CD14-positive monocyte (primary cell): ENCODE results near the gene ERVV-1. TPM values are rescaled to one million over a fixed set of nuclear protein-coding genes. Genes with fewer than 3 reads are reported as not detected.

ENCODE experiments used
- DNase-seq, 3 donors: peaks; one replicate each; pipeline ENCODE4 v3.0.0-alpha.2; 2011 to 2022
- H2AFZ ChIP-seq: 2 replicates; pipeline ENCODE4 v1.6.0; 2012; ENCODE audit warnings: mild to moderate bottlenecking, low read depth, low read length, inconsistent platforms; ENCODE audit not compliant: insufficient read depth, poor library complexity, severe bottlenecking
- H3K27ac ChIP-seq, 2 donors: 1 replicate in 1 of 2; 2 replicates in 1 of 2; pipeline ENCODE4 v1.5.1; 2012 to 2013; ENCODE audit warnings: low read length in 2 of 2, control low read depth in 1 of 2, inconsistent platforms in 1 of 2, low read depth in 1 of 2, mild to moderate bottlenecking in 1 of 2
- H3K27me3 ChIP-seq, 2 donors: one replicate each; pipeline versions ENCODE4 v1.6.0 to v1.6.1; 2011 to 2013; ENCODE audit warnings: low read length in 2 of 2; ENCODE audit not compliant: control insufficient read depth in 2 of 2, insufficient read depth in 2 of 2
- H3K36me3 ChIP-seq, 2 donors: replicated peaks in 1 of 2; 1 replicate in 1 of 2; 2 replicates in 1 of 2; pipeline versions ENCODE4 v1.5.1 to v1.6.1; 2012 to 2013; ENCODE audit warnings: low read length in 2 of 2, control low read depth in 1 of 2, inconsistent platforms in 1 of 2, mild to moderate bottlenecking in 1 of 2; ENCODE audit not compliant: insufficient read depth in 2 of 2, control insufficient read depth in 1 of 2
- H3K4me1 ChIP-seq, 2 donors: 1 replicate in 1 of 2; 2 replicates in 1 of 2; pipeline versions ENCODE4 v1.5.1 to v1.6.1; 2012 to 2013; ENCODE audit warnings: low read length in 2 of 2, control low read depth in 1 of 2, inconsistent platforms in 1 of 2, mild to moderate bottlenecking in 1 of 2, moderate library complexity in 1 of 2; ENCODE audit not compliant: insufficient read depth in 2 of 2, control insufficient read depth in 1 of 2
- H3K4me2 ChIP-seq: replicated peaks from 2 replicates; pipeline ENCODE3; 2012; ENCODE audit warnings: low read length, moderate library complexity, mild to moderate bottlenecking; ENCODE audit not compliant: poor library complexity, severe bottlenecking; ENCODE audit errors: extremely low read depth
- H3K4me3 ChIP-seq, 3 experiments: fragments of 200-600 bp in 1 of 3; sonication (generic) in 1 of 3; replicated peaks in 1 of 3; 1 replicate in 2 of 3; 2 replicates in 1 of 3; pipeline ENCODE4 v1.5.1; 2011 to 2013; ENCODE audit warnings: low read length in 3 of 3, mild to moderate bottlenecking in 3 of 3, control low read depth in 2 of 3, low read depth in 2 of 3, inconsistent platforms in 1 of 3, moderate library complexity in 1 of 3
- H3K79me2 ChIP-seq: 2 replicates; pipeline ENCODE4 v1.6.0; 2012; ENCODE audit warnings: mild to moderate bottlenecking, control low read depth, inconsistent platforms, low read length, moderate library complexity; ENCODE audit not compliant: insufficient read depth
- H3K9ac ChIP-seq: 2 replicates; pipeline ENCODE4 v1.6.0; 2017; ENCODE audit warnings: low read length, mild to moderate bottlenecking; ENCODE audit not compliant: insufficient read depth, poor library complexity, severe bottlenecking
- H3K9me3 ChIP-seq, 2 donors: replicated peaks in 1 of 2; 1 replicate in 1 of 2; 2 replicates in 1 of 2; pipeline versions ENCODE4 v1.5.1 to v1.6.1; 2012 to 2013; ENCODE audit warnings: low read length in 2 of 2, control low read depth in 1 of 2; ENCODE audit not compliant: control insufficient read depth in 1 of 2, insufficient read depth in 1 of 2
- H4K20me1 ChIP-seq: 2 replicates; pipeline ENCODE4 v1.6.0; 2012; ENCODE audit warnings: mild to moderate bottlenecking, low read length, control low read depth, moderate library complexity; ENCODE audit not compliant: insufficient read depth
- H3K27ac Mint-ChIP-seq, 7 donors: one replicate each; pipeline ENCODE4 v1.8.0; 2020; ENCODE audit warnings: mild to moderate bottlenecking in 7 of 7, mixed read lengths in 7 of 7, moderate library complexity in 6 of 7, inconsistent platforms in 2 of 7
- H3K27me3 Mint-ChIP-seq, 3 donors: one replicate each; pipeline ENCODE4 v1.8.0; 2021 to 2022; ENCODE audit warnings: low read depth in 3 of 3, mild to moderate bottlenecking in 3 of 3, mixed read lengths in 3 of 3, moderate library complexity in 3 of 3, inconsistent platforms in 1 of 3
- H3K36me3 Mint-ChIP-seq, 2 donors: one replicate each; pipeline ENCODE4 v1.8.0; 2020; ENCODE audit warnings: mixed read lengths in 2 of 2, inconsistent platforms in 1 of 2, mild to moderate bottlenecking in 1 of 2
- H3K4me1 Mint-ChIP-seq: one replicate; pipeline ENCODE4 v1.8.0; 2020; ENCODE audit warnings: mild to moderate bottlenecking, mixed read lengths
- H3K4me3 Mint-ChIP-seq, 2 donors: one replicate each; pipeline ENCODE4 v1.8.0; 2020; ENCODE audit warnings: mild to moderate bottlenecking in 2 of 2, mixed read lengths in 2 of 2, moderate library complexity in 1 of 2
- H3K9me3 Mint-ChIP-seq, 7 donors: one replicate each; pipeline ENCODE4 v1.8.0; 2020 to 2022; ENCODE audit warnings: mixed read lengths in 7 of 7, mild to moderate bottlenecking in 6 of 7, moderate library complexity in 6 of 7, inconsistent platforms in 2 of 7
- CTCF ChIP-seq: fragments of 200-600 bp; IDR thresholded peaks from one replicate; pipeline ENCODE4 v1.8.0; 2022; ENCODE audit warnings: antibody characterized with exemption, mild to moderate bottlenecking
- WGBS: methylation state at CpG from one replicate; pipeline ENCODE4 v1.1.5; 2013; ENCODE audit warnings: missing lambda C conversion rate; ENCODE audit not compliant: insufficient coverage; 5-methylcytosine and 5-hydroxymethylcytosine counted together
- intact Hi-C, 2 donors: fragments of 100-400 bp; cut with micrococcal nuclease; formaldehyde crosslinking; loops; one replicate each; pipeline versions ENCODE4 v1.15.0 to v1.15.1; 2023
- polyA plus RNA-seq, 3 donors: library from polyadenylated mRNA; depleted of rRNA in 1 of 3; unstranded in 2 of 3; stranded (reverse) in 1 of 3; fragments of 300-500 nt in 2 of 3; fragments of >200 nt in 1 of 3; fragmentation: Illumina TruSeq in 2 of 3; gene quantifications; 1 replicate in 2 of 3; 2 replicates in 1 of 3; pipeline ENCODE4 v1.2.3, GENCODE V29; 2012 to 2021

The ERVV-1 gene
- polyA plus RNA-seq, 3 donors = not detected

GRCh38 chr19:52987221-52987620 is 26.5 kb upstream of the ERVV-1 start:
- WGBS = 100% methylated on average over 2 of the region's 4 CpGs
- Histone ChIP-seq H3K4me3 (no peak overlapping the region), H3K27me3 (peaks cover 0 to under 1% of the 10 kb centered on the region in 2 donors), H3K9ac (no peak overlapping the region), H3K79me2 (no peaks in the 10 kb centered on the region), H3K9me3 (peaks cover 65 to 75% of the 10 kb centered on the region in 2 donors), H3K27ac (no peak overlapping the region), H3K4me2 (no peak overlapping the region), H3K36me3 (peaks cover 0 to 56% of the 10 kb centered on the region in 2 donors), H2AFZ (no peak overlapping the region), H4K20me1 (no peaks in the 10 kb centered on the region), H3K4me1 (peaks cover 7 to 25% of the 10 kb centered on the region in 2 donors)
- no peak for TF ChIP-seq CTCF
- intact Hi-C loops = no loop called here
- peaks cover 2 to 6% (median 3%) of the 10 kb centered on the region in 3 donors for H3K27me3 Mint-ChIP-seq
- no peak overlapping the region for H3K27ac Mint-ChIP-seq
- peaks cover 22 to 34% of the 10 kb centered on the region in 2 donors for H3K36me3 Mint-ChIP-seq
- H3K4me1 Mint-ChIP-seq = peaks cover 20% of the 10 kb centered on the region
- H3K4me3 Mint-ChIP-seq = no peak overlapping the region
- DNase-seq = no peak
- H3K9me3 Mint-ChIP-seq = peaks cover 36 to 89% (median 71%) of the 10 kb centered on the region in 7 donors

- Mint-ChIP-seq H3K27me3 (peaks cover 6 to 13% (median 7%) of the 10 kb centered on the region in 3 donors), H3K4me3 (no peak overlapping the region), H3K27ac (no peak overlapping the region), H3K36me3 (peaks cover 22 to 36% of the 10 kb centered on the region in 2 donors), H3K4me1 (peaks cover 31% of the 10 kb centered on the region), H3K9me3 (peaks cover 38 to 89% (median 77%) of the 10 kb centered on the region in 7 donors)
- no peak overlapping the region for H2AFZ ChIP-seq
- H3K9me3 ChIP-seq = peaks cover 60 to 75% of the 10 kb centered on the region in 2 donors
- TF ChIP-seq CTCF = no peak
- no peak overlapping the region for H3K9ac ChIP-seq
- DNase-seq = no peak
- H3K27me3 ChIP-seq = peaks cover 0 to 8% of the 10 kb centered on the region in 2 donors
- H4K20me1 ChIP-seq = no peaks in the 10 kb centered on the region
- H3K4me3 ChIP-seq = no peak overlapping the region
- H3K4me2 ChIP-seq = no peak overlapping the region
- peaks cover 5% of the 10 kb centered on the region for H3K79me2 ChIP-seq
- peaks cover 16 to 37% of the 10 kb centered on the region in 2 donors for H3K4me1 ChIP-seq
- peaks cover 0 to 56% of the 10 kb centered on the region in 2 donors for H3K36me3 ChIP-seq
- no peak overlapping the region for H3K27ac ChIP-seq
- no CpG with 5 or more reads among the region's 5 CpGs for WGBS
- intact Hi-C loops = no loop called here
Measured at GRCh38 chr19:52988506-52988905, 25.2 kb upstream of the ERVV-1 start.
